CD1c-positive myeloid dendritic cell (primary cell): ENCODE measurements around the gene GABPB1.

ENCODE experiments used
- DNase-seq: peaks from one replicate; pipeline ENCODE4 v3.0.0-alpha.2; 2016; ENCODE audit errors: extremely low spot score

The GABPB1 gene

GRCh38 chr15:50344006-50344464 is 11.0 kb downstream of the GABPB1 start:
- DNase-seq = no peak

- peak; percentile 50 for DNase-seq
Observed at GRCh38 chr15:50341616-50342136, 13.3 kb downstream of the GABPB1 start.

GRCh38 chr15:50340416-50340815 is 14.6 kb downstream of the GABPB1 start:
- DNase-seq = peak; percentile 53

GRCh38 chr15:50339717-50340116 is 15.3 kb downstream of the GABPB1 start:
- no peak for DNase-seq

GRCh38 chr15:50335251-50335650 is 19.7 kb downstream of the GABPB1 start:
- DNase-seq = no peak

GRCh38 chr15:50333229-50333628 is 21.8 kb downstream of the GABPB1 start:
- DNase-seq = no peak

GRCh38 chr15:50330921-50331320 is 24.1 kb downstream of the GABPB1 start:
- no peak for DNase-seq

- no peak for DNase-seq
Observed at GRCh38 chr15:50328116-50328515, 26.9 kb downstream of the GABPB1 start.

- no peak for DNase-seq
Observed at GRCh38 chr15:50321680-50322210, 33.3 kb downstream of the GABPB1 start.

- DNase-seq = no peak
Observed at GRCh38 chr15:50320504-50320903, 34.5 kb downstream of the GABPB1 start.

GRCh38 chr15:50318697-50319096 is 36.3 kb downstream of the GABPB1 start:
- DNase-seq = no peak

- DNase-seq = peak; percentile 58
Observed at GRCh38 chr15:50315814-50316630, 39.0 kb downstream of the GABPB1 start.

GRCh38 chr15:50312636-50313035 is 42.4 kb downstream of the GABPB1 start:
- no peak for DNase-seq

- DNase-seq = no peak
Observed at GRCh38 chr15:50307799-50308198, 47.2 kb downstream of the GABPB1 start.

- DNase-seq = no peak
Observed at GRCh38 chr15:50304836-50305235, 50.2 kb downstream of the GABPB1 start.

- DNase-seq = no peak
Observed at GRCh38 chr15:50302581-50302980, 52.4 kb downstream of the GABPB1 start.

GRCh38 chr15:50298340-50298739 is 56.7 kb downstream of the GABPB1 start:
- no peak for DNase-seq

- DNase-seq = no peak
Observed at GRCh38 chr15:50295966-50296365, 59.0 kb downstream of the GABPB1 start.

- DNase-seq = no peak
Observed at GRCh38 chr15:50289749-50290148, 65.2 kb downstream of the GABPB1 start.

- DNase-seq = no peak
Observed at GRCh38 chr15:50287324-50288116, 67.5 kb downstream of the GABPB1 start.

- DNase-seq = no peak
Observed at GRCh38 chr15:50281427-50281826, 73.6 kb downstream of the GABPB1 start.

GRCh38 chr15:50280271-50280670 is 74.7 kb downstream of the GABPB1 start:
- DNase-seq = no peak
